ENCODE data around the gene MOGAT3. TPM values are rescaled to one million over a fixed set of nuclear protein-coding genes. Genes with fewer than 3 reads are reported as not detected.

The MOGAT3 gene
- total and polyA plus RNA-seq, 9 of the 15 experiments (the other 6 are each of a cell fraction or from before 2014, with no cell fraction given), result 0.07 to 0.17 (median 0.13) TPM; not detected in 6

DNA sequence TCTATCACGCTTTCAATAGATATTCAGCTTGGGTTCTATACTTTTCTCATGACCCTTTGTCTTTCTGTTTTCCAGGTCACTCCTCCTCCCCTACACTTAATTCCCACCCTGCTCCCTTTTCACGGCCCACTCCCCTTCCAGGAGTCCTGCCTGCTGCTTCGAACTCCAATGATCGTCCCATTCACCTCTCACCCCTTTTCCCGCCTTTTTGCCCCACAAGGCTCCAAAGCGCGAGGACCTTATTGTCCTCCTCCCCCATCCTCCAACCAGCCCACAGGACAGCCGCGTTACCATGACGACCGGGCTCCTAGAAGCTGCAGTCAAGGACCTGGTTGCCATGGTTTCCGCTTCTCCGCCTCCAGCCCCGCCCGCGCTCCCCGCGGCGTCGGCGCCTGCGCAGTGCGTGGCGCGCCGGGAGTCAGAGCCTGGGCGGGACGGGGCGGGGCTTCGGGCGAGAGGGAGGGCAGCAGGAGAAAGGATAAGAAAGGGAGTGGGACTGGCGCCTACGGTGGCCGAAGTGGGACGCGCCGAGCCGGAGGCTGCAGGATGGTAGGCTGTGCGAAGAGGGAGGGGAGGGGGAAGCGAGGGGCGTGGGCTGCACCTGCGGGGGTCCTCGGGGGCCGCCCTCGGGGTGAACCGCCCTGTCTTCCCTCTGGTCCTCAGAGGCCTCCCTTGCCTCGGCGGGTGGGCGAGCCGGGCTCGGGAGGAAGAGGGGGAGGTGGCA, 46.7 kb downstream of the MOGAT3 start, which contains the start of gene AP1S1 (continued):
- no peak for TF ChIP-seq IRF2 (CRISPR knock-in tag; IDR thresholded peaks at IDR 0.05)
- TF ChIP-seq, protein P1, sequence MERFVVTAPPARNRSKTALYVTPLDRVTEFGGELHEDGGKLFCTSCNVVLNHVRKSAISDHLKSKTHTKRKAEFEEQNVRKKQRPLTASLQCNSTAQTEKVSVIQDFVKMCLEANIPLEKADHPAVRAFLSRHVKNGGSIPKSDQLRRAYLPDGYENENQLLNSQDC (CRISPR knock-in tag; IDR thresholded peaks at IDR 0.05), result no peak
- TF ChIP-seq, protein P2, sequence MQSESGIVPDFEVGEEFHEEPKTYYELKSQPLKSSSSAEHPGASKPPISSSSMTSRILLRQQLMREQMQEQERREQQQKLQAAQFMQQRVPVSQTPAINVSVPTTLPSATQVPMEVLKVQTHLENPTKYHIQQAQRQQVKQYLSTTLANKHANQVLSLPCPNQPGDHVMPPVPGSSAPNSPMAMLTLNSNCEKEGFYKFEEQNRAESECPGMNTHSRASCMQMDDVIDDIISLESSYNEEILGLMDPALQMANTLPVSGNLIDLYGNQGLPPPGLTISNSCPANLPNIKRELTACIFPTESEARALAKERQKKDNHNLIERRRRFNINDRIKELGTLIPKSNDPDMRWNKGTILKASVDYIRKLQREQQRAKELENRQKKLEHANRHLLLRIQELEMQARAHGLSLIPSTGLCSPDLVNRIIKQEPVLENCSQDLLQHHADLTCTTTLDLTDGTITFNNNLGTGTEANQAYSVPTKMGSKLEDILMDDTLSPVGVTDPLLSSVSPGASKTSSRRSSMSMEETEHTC (IDR thresholded peaks at IDR 0.05), result no peak
- TF ChIP-seq HCFC1 (IDR thresholded peaks at IDR 0.05; ENCODE audit: low read depth, low read length), result 0 out of 2 replicates have a peak, but pooled peaks have one; percentile 38
- TF ChIP-seq, protein P3, sequence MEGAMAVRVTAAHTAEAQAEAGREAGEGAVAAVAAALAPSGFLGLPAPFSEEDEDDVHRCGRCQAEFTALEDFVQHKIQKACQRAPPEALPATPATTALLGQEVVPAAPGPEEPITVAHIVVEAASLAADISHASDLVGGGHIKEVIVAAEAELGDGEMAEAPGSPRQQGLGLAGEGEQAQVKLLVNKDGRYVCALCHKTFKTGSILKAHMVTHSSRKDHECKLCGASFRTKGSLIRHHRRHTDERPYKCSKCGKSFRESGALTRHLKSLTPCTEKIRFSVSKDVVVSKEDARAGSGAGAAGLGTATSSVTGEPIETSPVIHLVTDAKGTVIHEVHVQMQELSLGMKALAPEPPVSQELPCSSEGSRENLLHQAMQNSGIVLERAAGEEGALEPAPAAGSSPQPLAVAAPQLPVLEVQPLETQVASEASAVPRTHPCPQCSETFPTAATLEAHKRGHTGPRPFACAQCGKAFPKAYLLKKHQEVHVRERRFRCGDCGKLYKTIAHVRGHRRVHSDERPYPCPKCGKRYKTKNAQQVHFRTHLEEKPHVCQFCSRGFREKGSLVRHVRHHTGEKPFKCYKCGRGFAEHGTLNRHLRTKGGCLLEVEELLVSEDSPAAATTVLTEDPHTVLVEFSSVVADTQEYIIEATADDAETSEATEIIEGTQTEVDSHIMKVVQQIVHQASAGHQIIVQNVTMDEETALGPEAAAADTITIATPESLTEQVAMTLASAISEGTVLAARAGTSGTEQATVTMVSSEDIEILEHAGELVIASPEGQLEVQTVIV (CRISPR knock-in tag; IDR thresholded peaks at IDR 0.05; ENCODE audit: borderline replicate concordance), result no peak
- TF ChIP-seq TAF7 (tag; IDR thresholded peaks at IDR 0.05), result peak; percentile 31; the same call in 1 of the 2 replicates
- TF ChIP-seq TEAD2 (tag; IDR thresholded peaks at IDR 0.05), result no peak
- no peak for TF ChIP-seq ZMIZ1 (IDR thresholded peaks at IDR 0.05; ENCODE audit: low read depth in 2 of 2, low read length in 2 of 2)
- TF ChIP-seq, protein P4, sequence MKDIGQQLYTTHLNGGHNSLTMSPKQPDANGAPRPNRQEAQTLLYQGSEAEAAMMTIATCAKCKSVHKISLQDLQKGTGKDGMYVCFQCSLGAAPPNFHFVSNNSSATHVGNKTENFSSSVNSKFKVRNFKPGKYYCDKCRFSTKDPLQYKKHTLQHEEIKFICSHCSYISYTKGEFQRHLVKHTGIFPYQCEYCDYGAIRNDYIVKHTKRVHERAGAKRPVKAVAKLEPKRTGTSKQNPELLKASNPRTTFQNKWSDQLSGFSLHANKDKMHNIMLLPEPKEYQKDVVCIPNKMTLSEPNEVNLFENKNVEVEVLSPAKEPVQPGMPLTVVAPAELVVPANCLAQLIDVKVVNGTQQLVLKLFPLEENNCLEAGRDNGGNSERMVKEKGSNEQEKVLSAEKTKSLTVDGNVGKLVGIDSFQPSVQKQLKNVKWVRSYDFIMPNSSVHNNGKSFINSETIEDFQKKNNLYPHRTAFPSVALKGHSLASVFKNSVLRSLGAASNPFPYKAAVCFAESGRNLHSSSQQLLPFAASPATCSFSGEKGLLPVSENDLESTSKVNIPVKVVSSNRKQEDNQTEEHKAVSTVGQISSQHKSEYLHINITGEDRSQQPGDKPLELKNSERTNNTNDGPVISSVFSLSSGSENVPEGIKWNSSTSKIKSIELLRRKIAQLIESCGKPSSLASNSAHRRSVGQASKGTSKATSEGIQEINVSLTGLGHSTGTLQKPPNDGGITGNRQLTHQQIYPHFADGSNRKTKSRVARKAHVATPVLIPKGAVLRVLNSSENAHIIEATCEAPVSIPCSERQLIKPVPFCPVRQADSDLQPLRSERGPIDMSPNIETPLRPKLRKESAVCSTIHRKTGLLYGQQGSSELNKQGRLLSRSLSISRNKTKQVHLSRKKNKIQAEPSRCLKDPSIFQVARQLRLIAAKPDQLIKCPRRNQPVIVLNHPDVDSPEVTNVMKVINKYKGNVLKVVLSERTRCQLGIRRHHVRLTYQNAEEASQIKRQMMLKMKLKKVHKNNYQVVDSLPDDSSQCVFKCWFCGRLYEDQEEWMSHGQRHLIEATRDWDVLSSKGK (CRISPR knock-in tag; IDR thresholded peaks at IDR 0.05), result no peak
- no peak for TF ChIP-seq ZNF143 (CRISPR knock-in tag; IDR thresholded peaks at IDR 0.05)
- TF ChIP-seq KDM2B (CRISPR knock-in tag; IDR thresholded peaks at IDR 0.05), result no peak
- no peak for TF ChIP-seq EWSR1 (IDR thresholded peaks at IDR 0.05; ENCODE audit: borderline replicate concordance, low read depth, partially characterized antibody)
- TF ChIP-seq, protein P5, sequence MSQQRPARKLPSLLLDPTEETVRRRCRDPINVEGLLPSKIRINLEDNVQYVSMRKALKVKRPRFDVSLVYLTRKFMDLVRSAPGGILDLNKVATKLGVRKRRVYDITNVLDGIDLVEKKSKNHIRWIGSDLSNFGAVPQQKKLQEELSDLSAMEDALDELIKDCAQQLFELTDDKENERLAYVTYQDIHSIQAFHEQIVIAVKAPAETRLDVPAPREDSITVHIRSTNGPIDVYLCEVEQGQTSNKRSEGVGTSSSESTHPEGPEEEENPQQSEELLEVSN (IDR thresholded peaks at IDR 0.05; ENCODE audit: borderline replicate concordance in 1 of 2, extremely low read depth in 1 of 2, insufficient read depth in 1 of 2, insufficient read length in 1 of 2, low read depth in 1 of 2, low read length in 1 of 2, poor library complexity in 1 of 2, severe bottlenecking in 1 of 2), result peak; percentile 97 to 98

Data from K562 (cell line).